Endometrial microvascular endothelial cells (primary cell): ENCODE measurements around the gene WWTR1. TPM values are rescaled to one million over a fixed set of nuclear protein-coding genes. Genes with fewer than 3 reads are reported as not detected.

ENCODE experiments used
- in situ Hi-C: cut with HindIII; loops from 2 replicates; pipeline ENCODE4 v1.10.0; 2017; ENCODE audit warnings: low sequenced_read_pairs, low pct_unique_long_range_greater_than_20kb; ENCODE audit errors: inconsistent ontology term
- total RNA-seq: library from RNA; depleted of rRNA; stranded (reverse); fragments of >200 nt; gene quantifications from one replicate; pipeline ENCODE4 v1.2.3, GENCODE V29; 2015; ENCODE audit errors: inconsistent ontology term

The WWTR1 gene
- total RNA-seq, 1 donor from 2014 or later = 77.3 TPM

DNA sequence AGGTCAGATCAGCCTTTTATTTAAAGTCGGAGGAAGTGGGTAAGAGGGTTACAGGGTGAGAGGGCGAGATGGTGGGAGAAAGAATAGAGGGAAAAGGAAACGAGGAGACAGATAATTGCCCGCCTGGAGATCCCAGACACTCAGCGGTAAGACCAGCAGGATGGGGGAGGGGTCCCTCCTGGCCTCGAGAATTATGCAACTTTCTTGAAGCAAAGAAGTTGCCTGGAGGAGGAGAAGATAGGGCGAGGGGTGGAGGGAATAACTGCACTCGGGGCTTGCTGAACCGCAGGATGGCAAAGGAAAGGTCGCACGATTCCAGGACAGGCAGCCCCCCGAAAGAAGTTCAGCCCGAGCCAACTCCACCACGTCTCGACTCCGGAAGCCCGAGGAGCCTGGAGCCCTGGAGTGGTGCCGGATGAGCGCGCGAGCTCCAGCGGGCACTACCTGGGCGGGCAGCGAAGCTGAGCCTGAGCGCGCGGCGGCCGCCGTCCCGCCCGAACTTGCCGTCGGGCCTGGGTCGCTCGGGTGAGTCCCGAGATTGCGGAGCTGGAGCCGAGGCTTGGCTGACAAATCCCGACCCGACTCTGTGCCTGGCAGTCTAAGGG lies 402 bp downstream of the WWTR1 start:
- in situ Hi-C loops = no loop called here

DNA sequence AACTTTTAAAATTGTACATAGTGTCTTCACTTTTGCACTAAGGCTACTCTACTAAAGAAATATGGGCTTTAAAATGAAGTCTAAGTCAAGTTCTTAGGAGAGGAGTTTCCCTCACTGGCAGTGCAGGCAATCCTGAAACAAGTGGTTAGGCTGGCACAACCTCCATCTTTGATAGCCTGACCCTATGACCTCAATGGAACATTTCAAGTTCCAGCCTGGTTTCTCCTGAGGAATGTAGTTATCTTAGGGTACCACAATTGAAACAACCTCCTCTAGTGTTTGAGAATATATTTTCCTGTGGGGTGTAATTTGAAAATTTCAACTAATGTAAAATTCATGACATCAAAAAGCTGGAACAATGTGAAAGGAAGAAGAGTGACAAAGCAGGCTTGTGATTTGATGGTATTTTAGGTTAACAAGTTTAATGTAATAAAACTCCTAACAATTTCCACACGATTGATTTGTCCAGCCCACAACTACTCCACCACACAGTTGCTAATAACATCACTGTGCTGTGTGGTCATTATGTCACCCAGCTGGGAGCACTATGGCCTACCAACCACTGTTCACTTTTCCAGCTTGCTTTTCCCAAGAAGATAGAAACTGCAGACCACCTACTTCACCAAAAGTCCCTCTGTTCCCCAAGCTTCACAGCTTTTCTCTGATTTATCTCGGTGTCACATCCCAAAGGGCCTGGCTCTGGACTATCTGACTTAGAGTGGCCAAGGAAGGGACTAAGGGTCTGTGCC lies 1.8 kb downstream of the WWTR1 start:
- in situ Hi-C loops = no loop called here

- in situ Hi-C loops = loop anchor here (5.0 kb wide), 1 partner anchor 37 kb away; no protein-coding TSS in a partner anchor
Measured at GRCh38 chr3:149654188-149654601, 3.6 kb downstream of the WWTR1 start.

GRCh38 chr3:149653564-149653963 lies 4.3 kb downstream of the WWTR1 start:
- in situ Hi-C loops = loop anchor here (5.0 kb wide), 1 partner anchor 36 kb away; no protein-coding TSS in a partner anchor

GRCh38 chr3:149653136-149653535 lies 4.7 kb downstream of the WWTR1 start:
- in situ Hi-C loops = loop anchor here (5.0 kb wide), 1 partner anchor 36 kb away; no protein-coding TSS in a partner anchor

- in situ Hi-C loops = loop anchor here (5.0 kb wide), 1 partner anchor 34 kb away; no protein-coding TSS in a partner anchor
Measured at GRCh38 chr3:149650828-149651227, 7.0 kb downstream of the WWTR1 start.

- in situ Hi-C loops = no loop called here
Measured at GRCh38 chr3:149648525-149648924, 9.3 kb downstream of the WWTR1 start.

DNA sequence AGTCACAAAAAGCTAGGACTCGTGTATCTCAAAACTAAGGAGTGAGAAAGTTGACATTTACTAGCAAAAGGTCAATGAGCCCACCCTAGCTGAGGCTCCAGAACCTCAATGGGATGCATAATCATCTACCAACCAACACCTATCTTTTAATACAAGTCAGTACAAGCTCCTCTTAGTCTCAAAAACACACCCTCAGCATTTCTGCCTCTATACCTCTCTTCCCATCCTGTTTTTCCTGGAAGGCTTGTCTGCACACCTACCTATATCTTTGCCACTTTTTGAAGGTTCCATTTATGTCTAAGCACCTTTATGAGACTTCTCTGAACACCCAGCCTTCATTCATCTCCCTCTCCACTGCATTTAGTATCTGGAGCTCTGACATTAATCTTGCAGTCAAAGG lies 10.0 kb downstream of the WWTR1 start:
- in situ Hi-C loops = no loop called here

DNA sequence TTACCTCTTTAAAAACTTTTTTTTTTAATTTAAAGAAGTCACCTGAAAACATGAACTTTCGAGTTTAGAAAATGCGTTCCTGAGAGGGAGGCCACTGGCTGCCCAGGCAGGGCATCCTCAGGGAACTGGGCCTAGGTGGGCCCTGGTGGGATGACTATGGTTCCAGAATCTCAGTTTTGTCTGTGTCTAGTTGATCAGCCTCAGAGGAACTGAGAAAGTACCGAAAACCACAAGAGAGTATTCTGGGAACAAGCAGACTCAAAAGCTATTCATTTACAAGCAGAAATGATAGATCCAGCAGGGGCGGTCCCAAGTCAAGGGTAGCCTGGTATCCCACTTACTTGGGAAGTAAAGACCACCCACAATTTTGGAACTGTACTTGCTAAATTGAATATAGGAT lies 10.5 kb downstream of the WWTR1 start:
- in situ Hi-C loops = no loop called here

DNA sequence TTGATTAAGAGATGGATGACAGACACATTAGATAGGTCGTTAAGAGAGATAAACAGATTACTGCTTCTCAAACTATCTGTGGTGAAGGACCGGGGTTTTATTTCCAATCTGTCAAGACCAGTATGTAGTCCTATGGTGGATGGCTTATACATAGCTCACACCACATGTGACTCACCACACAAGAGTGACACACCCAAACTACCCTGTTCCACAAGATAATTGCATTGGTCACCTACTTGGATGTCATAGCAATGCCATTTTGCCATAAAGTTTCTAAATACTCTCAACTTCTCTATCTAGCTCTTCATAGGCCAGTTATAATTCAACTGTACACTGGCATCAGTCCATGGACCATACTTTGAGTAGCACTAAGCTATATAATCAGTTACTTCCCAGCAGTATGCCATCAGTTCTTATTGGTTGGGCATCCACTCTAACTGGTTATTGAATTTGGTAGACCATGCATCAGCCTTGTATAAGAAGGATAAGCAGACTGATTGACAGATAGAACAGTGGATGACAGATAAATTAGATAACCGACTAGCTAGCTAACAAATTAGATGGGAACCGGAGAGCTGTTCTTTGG lies 11.6 kb downstream of the WWTR1 start:
- in situ Hi-C loops = no loop called here

- in situ Hi-C loops = no loop called here
Measured at GRCh38 chr3:149643963-149644362, 13.9 kb downstream of the WWTR1 start.

- in situ Hi-C loops = no loop called here
Measured at GRCh38 chr3:149643482-149643798, 14.4 kb downstream of the WWTR1 start.

DNA sequence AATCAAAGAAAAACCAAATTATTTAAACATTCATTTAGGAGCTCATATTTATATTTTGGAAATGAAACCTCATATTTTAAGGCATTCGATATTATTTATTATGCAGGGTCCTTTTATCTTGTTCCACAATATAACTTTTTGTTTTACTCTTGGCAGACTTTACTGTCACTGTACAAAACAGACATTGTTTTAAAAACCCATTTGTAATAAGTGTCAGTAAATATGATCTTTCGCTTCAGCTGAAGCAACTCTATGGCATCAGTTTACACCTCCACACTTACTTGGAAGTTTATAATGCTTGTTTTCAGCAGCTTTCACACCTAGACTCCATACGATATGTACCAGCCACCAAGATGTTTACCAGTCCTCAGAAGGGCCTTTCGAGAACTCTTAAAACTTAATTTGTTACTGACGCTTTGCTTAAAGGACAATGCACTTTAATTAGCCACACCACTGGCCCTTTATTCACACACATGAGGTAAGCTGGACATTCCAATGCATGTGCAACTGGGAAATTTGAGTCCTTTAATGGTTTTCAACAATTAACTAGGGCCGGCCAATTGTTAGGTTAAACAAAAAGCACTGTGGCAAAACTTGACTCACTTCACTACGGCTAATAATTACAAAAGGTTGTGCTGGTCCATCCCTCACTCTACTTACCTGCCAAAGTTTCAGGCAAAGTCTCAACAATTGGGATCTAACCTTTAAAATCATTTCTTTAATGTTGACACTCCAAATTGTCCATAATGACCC lies 16.7 kb downstream of the WWTR1 start:
- in situ Hi-C loops = no loop called here

DNA sequence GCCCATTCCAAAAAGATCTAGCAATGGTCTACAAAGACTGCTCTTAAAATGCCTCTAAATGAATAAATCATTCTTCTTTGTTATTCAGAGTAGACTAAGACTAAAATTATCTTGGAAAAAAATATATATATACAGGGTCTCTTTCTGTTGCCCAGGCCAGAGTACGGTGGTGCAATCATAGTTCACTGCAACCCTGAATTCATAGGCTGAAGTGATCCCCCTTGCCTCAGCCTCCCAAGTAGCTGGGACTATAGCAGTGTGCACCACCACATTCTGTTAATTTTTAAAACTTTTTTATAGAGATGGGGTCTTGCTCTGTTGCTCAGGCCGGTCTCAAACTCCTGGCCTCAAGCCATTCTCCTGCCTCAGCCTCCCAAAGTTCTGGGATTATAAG lies 18.7 kb downstream of the WWTR1 start:
- in situ Hi-C loops = no loop called here

DNA sequence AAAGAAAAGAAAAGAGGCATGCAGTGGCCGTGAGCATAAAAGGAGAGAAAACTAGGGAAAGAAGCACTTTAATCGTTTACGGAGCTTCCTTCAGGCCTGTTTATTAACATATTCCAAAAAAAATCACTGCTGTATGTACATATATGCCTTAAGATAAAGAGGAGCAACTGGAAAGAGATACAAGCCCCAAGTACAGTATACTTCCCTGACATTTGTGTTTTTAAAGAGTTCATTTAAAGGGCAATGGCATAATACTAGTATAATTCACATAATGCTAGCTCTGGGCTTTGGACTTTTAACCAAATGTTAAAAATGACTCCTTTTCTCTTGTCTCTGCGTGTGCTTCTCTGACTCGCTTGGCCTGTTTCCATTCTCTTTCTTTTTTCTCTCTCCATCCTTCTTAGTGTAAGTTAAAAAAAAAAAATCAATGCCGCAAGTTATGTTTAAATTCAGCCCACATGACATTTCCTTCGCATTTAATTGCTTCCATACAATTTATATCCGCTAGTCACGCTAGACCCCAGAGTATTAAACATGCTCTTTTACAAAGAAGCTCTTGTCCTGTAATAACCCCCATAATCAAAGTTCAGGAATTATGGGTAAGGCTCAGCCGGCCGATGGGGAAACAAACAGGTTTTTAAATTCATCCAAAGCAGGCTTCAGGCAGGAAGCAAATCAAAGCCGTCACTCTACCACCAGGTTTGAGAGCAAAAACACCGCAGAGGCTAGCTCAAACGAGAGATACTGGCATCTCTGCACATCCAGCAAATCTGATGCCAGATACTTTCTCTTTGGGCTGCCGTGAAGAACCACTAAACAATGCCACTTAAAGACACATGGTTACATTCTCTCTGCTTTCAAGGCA lies 19.4 kb downstream of the WWTR1 start:
- in situ Hi-C loops = no loop called here

DNA sequence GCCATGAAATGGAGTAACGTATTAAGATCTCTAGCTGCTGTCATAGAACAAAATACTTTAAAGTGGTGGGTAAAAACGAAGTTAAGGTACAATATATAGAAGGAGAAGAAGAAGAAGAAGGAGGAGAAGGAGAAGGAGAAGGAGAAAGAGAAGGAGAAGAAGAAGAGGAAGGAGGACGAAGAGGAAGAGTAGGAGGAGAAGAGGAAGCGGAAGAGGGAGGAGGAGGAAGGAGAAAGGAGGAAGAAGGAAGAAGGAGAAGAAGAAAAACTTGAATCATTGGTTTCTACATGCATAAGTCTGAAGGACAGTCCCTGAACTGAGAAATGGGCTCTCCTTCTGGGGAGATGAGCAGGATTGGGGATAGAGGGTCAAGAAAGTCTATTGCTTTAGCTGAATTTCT lies 22.4 kb downstream of the WWTR1 start:
- in situ Hi-C loops = no loop called here

GRCh38 chr3:149634573-149634972 lies 23.3 kb downstream of the WWTR1 start:
- in situ Hi-C loops = no loop called here

DNA sequence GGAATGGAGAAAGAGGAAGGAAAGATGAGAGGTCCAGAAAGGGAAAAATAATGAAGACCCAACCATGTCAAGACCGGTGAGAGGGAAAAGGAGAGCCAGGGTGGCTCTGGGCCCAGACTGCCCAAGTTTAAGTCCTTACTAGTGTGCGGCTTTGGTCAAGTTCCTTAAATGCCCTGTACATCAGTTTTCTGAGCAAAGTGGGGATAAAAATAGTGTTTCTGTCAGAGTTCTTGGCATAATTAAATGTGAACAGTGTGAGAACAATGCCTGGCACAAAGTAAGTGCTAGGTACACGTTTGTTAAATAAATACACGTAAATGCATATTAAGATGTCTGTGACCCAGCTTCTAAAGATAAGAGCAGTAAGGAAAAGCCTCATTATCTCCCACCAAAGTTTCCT lies 23.8 kb downstream of the WWTR1 start:
- in situ Hi-C loops = no loop called here

GRCh38 chr3:149632225-149632624 lies 25.6 kb downstream of the WWTR1 start:
- in situ Hi-C loops = no loop called here
